Omental fat pad (tissue), 4 donors: ENCODE data around the gene CCDC174. TPM values are rescaled to one million over a fixed set of nuclear protein-coding genes. Genes with fewer than 3 reads are reported as not detected.

Experiments
- ATAC-seq: fragments of 150-250 bp; one replicate; pipeline ENCODE4 v1.9.1; 2016; ENCODE audit warnings: mild to moderate bottlenecking, moderate library complexity; ENCODE audit not compliant: low FRiP score
- DNase-seq: peaks from one replicate; pipeline ENCODE4 v3.0.0-alpha.2; 2019; ENCODE audit warnings: low spot score
- CTCF ChIP-seq, 3 donors: fragments of 450-650 bp; IDR thresholded peaks; one replicate each; pipeline ENCODE4 v1.5.1; 2016 to 2017; ENCODE audit warnings: antibody characterized with exemption in 3 of 3, mild to moderate bottlenecking in 3 of 3, moderate library complexity in 2 of 3
- total RNA-seq, 4 donors: library from RNA; depleted of rRNA; stranded (reverse); fragments of >200 nt; gene quantifications; one replicate each; pipeline ENCODE4 v1.1.0, GENCODE V29; 2016

The CCDC174 gene
- total RNA-seq, 4 donors from 2014 or later, result 11.0 to 28.1 (median 16.2) TPM

- no peak for TF ChIP-seq CTCF (IDR thresholded peaks at IDR 0.05)
- ATAC-seq (no peak), DNase-seq (no peak)
Measured at GRCh38 chr3:14617508-14618023, 34.0 kb upstream of the CCDC174 start.

- no peak for TF ChIP-seq CTCF (IDR thresholded peaks at IDR 0.05)
- DNase-seq, result no peak
- ATAC-seq, result no peak
Measured at GRCh38 chr3:14619605-14620004, 32.0 kb upstream of the CCDC174 start.

GRCh38 chr3:14620512-14620911, 31.1 kb upstream of the CCDC174 start:
- DNase-seq (no peak), ATAC-seq (no peak)

GRCh38 chr3:14621093-14621492, 30.5 kb upstream of the CCDC174 start:
- no peak for ATAC-seq
- TF ChIP-seq CTCF (IDR thresholded peaks at IDR 0.05), result no peak
- no peak for DNase-seq

More at GRCh38 chr3:14620512-14620911, 31.1 kb upstream of the CCDC174 start:
- no peak for TF ChIP-seq CTCF (IDR thresholded peaks at IDR 0.05)

GRCh38 chr3:14622368-14622767, 29.2 kb upstream of the CCDC174 start:
- no peak for TF ChIP-seq CTCF (IDR thresholded peaks at IDR 0.05)
- DNase-seq, result no peak
- ATAC-seq, result no peak

GRCh38 chr3:14623569-14624051, 28.0 kb upstream of the CCDC174 start:
- DNase-seq (no peak), ATAC-seq (no peak)
- TF ChIP-seq CTCF (IDR thresholded peaks at IDR 0.05), result no peak

- DNase-seq (no peak), ATAC-seq (no peak)
- TF ChIP-seq CTCF (IDR thresholded peaks at IDR 0.05), result no peak
Measured at GRCh38 chr3:14624498-14624897, 27.1 kb upstream of the CCDC174 start.
